Measurements from ENCODE around the gene CRHR2. TPM values are rescaled to one million over a fixed set of nuclear protein-coding genes. Genes with fewer than 3 reads are reported as not detected.

Gene CRHR2
- total and polyA plus RNA-seq, 2 experiments from 2014 or later = 0.14 to 1.4 TPM

- Histone ChIP-seq H3F3A (replicated peaks; ENCODE audit: low read depth) (no peaks in the 10 kb centered on the region), H3K27ac (ENCODE audit: low read depth) (no peak overlapping the region), H3K4me3 (no peak overlapping the region), H3K36me3 (ENCODE audit: insufficient read depth) (no peaks in the 10 kb centered on the region), H3K79me2 (replicated peaks; ENCODE audit: insufficient read depth) (no peaks in the 10 kb centered on the region), H2AFZ (no peak overlapping the region), H3K4me2 (no peak overlapping the region), H3K4me1 (ENCODE audit: insufficient read depth) (no peaks in the 10 kb centered on the region), H3K9me2 (ENCODE audit: insufficient read depth) (0 out of 2 replicates have a peak, but pooled peaks cover 5% of the 10 kb centered on the region), H3K27me3 (ENCODE audit: insufficient read depth) (no peaks in the 10 kb centered on the region), H4K20me1 (replicated peaks; ENCODE audit: insufficient read depth) (no peaks in the 10 kb centered on the region)
- DNase-seq (ENCODE audit: low spot score) (no peak), ATAC-seq (no peak)
- Mint-ChIP-seq H3K4me1 (peaks cover 2% of the 10 kb centered on the region; the same call in 1 of the 3 replicates), H3K4me3 (no peak overlapping the region), H3K27ac (no peak overlapping the region), H3K36me3 (ENCODE audit: low read depth) (no peaks in the 10 kb centered on the region), H3K9me3 (no peaks in the 10 kb centered on the region), H3K27me3 (ENCODE audit: insufficient read depth, low read depth, poor library complexity) (peaks cover 9% of the 10 kb centered on the region)
- TF ChIP-seq STAT1 (IDR thresholded peaks at IDR 0.05; ENCODE audit: unreplicated experiment) (no peak), JUNB (IDR thresholded peaks at IDR 0.05; ENCODE audit: unreplicated experiment) (no peak), EZH2 (IDR thresholded peaks at IDR 0.05; ENCODE audit: low read depth, unreplicated experiment) (no peak), CTCF (conservative IDR thresholded peaks at IDR 0.05; ENCODE audit: low read depth in 2 of 2) (no peak), CREB1 (CRISPR knock-in tag; IDR thresholded peaks at IDR 0.05; ENCODE audit: low read depth) (no peak)
Measured at GRCh38 chr7:30660331-30661255, 21.7 kb downstream of the CRHR2 start.

GRCh38 chr7:30659312-30659711, 22.9 kb downstream of the CRHR2 start:
- ATAC-seq = no peak
- H3K4me1 Mint-ChIP-seq = no peaks in the 10 kb centered on the region
- no peaks in the 10 kb centered on the region for H3F3A ChIP-seq (replicated peaks; ENCODE audit: low read depth)
- TF ChIP-seq ZNF331 (CRISPR knock-in tag; IDR thresholded peaks at IDR 0.05; ENCODE audit: low read depth) (no peak), NANOG (IDR thresholded peaks at IDR 0.05; ENCODE audit: borderline replicate concordance) (no peak), EZH2phosphoT487 (IDR thresholded peaks at IDR 0.05; ENCODE audit: unreplicated experiment) (no peak), STAT1 (IDR thresholded peaks at IDR 0.05; ENCODE audit: unreplicated experiment) (no peak), ZNF114 (CRISPR knock-in tag; IDR thresholded peaks at IDR 0.05) (no peak), CTCF (conservative IDR thresholded peaks at IDR 0.05; ENCODE audit: low read depth in 2 of 2) (no peak), EZH2 (IDR thresholded peaks at IDR 0.05; ENCODE audit: low read depth, unreplicated experiment) (no peak), JUNB (IDR thresholded peaks at IDR 0.05; ENCODE audit: unreplicated experiment) (no peak), CREB1 (CRISPR knock-in tag; IDR thresholded peaks at IDR 0.05; ENCODE audit: low read depth) (no peak), REST (IDR thresholded peaks at IDR 0.05; ENCODE audit: unreplicated experiment) (no peak), ETS1 (IDR thresholded peaks at IDR 0.05) (no peak), POLR2AphosphoS5 (IDR thresholded peaks at IDR 0.05; ENCODE audit: low read depth) (no peak)

More at GRCh38 chr7:30659312-30659711, 22.9 kb downstream of the CRHR2 start:
- H3K27me3 Mint-ChIP-seq (ENCODE audit: insufficient read depth, low read depth, poor library complexity) = peaks cover 8% of the 10 kb centered on the region
- Histone ChIP-seq H3K36me3 (ENCODE audit: insufficient read depth) (no peaks in the 10 kb centered on the region), H3K4me3 (no peak overlapping the region), H3K9me2 (ENCODE audit: insufficient read depth) (0 out of 2 replicates have a peak, but pooled peaks cover 5% of the 10 kb centered on the region), H4K20me1 (replicated peaks; ENCODE audit: insufficient read depth) (no peaks in the 10 kb centered on the region), H3K27me3 (ENCODE audit: insufficient read depth) (no peaks in the 10 kb centered on the region), H3K27ac (ENCODE audit: low read depth) (no peak overlapping the region), H2AFZ (no peak overlapping the region), H3K4me1 (ENCODE audit: insufficient read depth) (no peaks in the 10 kb centered on the region), H3K4me2 (no peak overlapping the region), H3K79me2 (replicated peaks; ENCODE audit: insufficient read depth) (no peaks in the 10 kb centered on the region)
- no peaks in the 10 kb centered on the region for H3K36me3 Mint-ChIP-seq (ENCODE audit: low read depth)
- no peaks in the 10 kb centered on the region for H3K9me3 Mint-ChIP-seq
- H3K27ac Mint-ChIP-seq = no peak overlapping the region
- no peak overlapping the region for H3K4me3 Mint-ChIP-seq
- DNase-seq (ENCODE audit: low spot score) = no peak

All from GM23338 (cell line).